ENCODE data around the gene TAOK2.
A peak's percentile ranks its signal among the peaks of the same experiment; 100 is the strongest.
"Not testable (repeated sequence)": the region's sequence is repeated elsewhere in the genome, so short reads cannot be mapped to it uniquely, and the experiment has no call there.

The TAOK2 gene

DNA sequence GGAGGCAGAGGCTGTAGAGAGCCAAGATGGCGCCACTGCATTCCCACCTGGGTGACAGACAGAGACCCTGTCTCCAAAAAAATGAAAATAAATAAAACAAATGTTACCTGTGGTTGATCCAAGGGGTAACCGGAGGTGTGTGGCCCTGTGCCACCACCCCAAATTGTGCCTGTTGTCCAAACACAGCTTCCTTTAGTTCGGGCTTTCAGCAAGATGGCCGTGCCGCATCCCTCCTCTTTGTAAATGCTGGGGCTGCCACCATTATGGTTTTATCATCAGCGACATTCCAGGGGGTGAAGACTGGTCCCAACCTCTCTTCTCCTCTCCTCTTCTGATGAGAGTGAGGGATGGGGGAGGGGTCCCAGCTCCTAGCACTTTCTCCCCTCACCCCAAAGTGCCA lies 49.2 kb downstream of the TAOK2 start, which contains the start of gene C16orf92:
Gene C16orf92 (plus strand): TSS at position 312 of the 400 bp plus-strand sequence. CDS start 143 bp downstream, outside the sequence.
- no peak for DNase-seq (ENCODE audit: low read depth in 2 of 3, low spot score in 1 of 3)

DNA sequence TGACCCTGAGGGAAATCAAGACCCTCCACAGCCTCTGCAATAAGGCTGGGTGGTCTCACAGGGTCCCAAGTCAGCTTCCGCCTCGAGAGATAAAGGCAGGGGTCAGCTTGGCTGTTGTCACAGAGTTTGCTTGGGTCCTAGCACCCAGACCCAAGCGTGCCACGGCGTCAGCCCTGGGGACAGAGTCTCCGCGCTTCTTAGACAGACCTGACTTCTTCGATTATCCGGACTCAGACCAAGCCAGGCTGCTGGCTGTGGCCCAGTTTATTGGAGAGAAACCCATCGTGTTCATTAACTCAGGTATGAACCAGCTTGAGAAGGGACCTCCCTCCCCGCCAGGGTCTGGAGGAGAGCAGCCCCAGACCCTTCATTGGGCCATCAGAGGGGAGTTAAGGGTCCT lies 49.9 kb downstream of the TAOK2 start:
- no peak for DNase-seq (ENCODE audit: low read depth in 2 of 3, low spot score in 1 of 3)

DNA sequence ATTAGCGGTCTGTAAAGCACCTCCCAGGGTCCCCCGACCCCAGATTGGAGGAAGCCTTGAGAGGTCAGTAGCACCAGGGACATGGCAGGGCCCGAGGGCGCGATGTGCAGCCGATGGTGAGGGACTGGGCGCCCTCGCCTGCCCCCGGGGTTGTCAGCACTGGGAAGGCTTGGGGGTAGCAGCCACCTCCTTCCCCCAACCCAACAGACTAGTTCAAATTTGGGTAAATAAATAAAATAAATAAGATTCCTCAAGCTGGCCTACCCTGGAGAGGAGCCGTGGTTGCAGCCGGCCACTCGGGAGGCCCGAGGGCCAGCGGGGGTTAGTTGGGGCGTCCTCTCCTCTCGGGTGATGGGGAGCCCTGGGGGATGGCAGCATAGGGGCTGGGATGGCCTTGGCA lies 50.8 kb downstream of the TAOK2 start:
- DNase-seq (ENCODE audit: low read depth in 2 of 3, low spot score in 1 of 3): no peak

DNA sequence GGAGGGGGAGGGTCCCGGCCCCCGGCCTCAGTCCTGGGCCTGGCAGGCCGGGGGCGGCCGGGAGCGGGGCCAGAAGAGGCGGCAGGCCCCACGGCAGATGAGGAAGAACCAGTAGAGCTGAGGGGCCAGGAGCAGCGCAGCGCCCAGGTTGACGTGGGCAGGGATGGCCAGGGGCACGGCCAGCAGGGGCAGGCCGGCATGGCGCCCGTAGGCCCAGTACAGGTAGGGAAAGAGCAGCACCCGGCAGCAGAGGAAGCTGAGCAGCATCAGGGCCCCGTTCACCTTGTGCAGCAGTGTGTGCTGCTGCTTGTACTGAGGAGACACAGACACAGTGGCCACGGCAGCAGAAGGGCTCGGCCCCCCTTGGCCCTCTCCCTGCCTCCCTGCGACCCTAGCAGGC lies 51.5 kb downstream of the TAOK2 start:
- no peak for DNase-seq (ENCODE audit: low read depth in 2 of 3, low spot score in 1 of 3)

DNA sequence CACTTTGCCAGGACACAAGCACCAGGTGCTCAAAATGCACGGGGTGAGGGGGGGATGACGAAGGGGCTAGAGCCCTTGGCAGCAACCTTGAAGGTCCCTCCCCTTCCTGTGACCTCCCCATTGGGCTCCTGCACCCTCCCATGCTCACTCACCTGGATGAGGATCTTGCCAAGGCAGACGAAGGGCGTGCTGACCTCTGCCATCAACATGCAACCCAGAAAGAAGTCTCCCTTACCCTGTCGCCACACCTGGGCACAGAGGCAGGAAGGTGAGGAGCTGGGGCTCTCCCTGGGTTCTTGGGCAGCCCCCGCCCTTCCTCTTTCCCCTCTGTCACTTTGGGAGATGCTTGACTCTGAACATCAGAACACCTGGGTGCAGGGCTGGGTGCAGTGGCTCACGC lies 51.9 kb downstream of the TAOK2 start:
- DNase-seq (ENCODE audit: low read depth in 2 of 3, low spot score in 1 of 3): no peak

DNA sequence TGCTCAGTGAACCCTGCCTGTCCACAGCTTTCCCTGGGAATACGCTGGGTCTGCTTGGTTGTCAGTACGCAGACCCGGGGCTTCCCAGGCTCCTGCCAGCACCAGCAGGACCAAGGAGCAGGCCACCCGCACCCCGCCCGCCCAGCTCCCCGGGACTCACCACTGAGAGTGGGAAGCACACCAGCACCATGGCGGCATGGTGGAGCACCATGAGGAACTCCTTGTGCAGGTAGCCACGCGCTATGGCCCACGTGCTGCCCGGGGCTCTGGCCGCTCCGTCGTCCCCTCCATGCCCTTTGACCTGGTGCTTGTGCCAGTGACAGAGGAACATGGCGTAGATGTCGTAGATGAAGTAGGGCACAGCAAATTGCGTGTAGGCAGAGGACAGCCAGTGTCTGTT lies 52.8 kb downstream of the TAOK2 start:
- DNase-seq (ENCODE audit: low read depth in 2 of 3, low spot score in 1 of 3): no peak

DNA sequence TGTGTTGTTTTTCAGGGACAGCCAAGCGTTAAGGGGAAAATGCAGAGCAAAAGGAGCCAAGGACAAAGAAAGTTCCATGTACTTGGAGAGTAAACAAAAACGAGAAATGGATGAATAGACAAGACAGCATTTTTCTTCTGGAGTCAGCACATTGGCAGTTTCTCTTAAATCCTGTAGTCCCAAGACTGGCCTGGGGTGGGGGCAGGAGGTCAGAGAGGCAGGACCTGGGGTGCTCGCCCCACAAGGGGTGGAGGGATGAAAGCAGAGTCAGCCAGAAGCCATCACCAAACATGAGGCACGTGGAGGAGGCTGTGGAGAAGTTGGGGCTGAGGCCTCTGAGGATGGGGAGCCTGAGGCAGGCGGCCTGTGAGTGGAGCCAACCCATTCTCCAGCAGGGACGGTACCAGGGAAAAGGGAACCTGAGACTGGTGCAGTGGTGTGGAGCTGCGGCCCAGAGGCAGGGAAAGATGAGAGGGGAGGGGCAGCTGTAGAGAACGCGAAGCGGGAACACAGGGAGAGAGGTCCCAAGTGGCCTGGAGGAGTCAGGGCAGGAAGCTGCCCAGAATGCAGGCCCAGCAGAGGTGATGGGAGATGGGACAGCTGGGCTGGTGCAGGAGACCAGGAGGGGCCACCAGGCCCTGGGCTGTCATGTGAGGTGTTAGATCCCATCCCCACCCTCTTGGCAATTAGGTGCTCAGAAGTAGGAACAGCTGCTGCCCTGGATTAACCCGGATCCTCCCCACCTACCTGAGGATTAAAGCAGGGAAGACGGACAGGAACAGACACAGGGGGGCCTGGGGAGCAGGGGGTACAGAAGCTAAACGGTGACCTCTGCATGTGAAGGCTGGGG lies 54.1 kb downstream of the TAOK2 start:
- DNase-seq (ENCODE audit: low read depth in 2 of 3, low spot score in 1 of 3): no peak

DNA sequence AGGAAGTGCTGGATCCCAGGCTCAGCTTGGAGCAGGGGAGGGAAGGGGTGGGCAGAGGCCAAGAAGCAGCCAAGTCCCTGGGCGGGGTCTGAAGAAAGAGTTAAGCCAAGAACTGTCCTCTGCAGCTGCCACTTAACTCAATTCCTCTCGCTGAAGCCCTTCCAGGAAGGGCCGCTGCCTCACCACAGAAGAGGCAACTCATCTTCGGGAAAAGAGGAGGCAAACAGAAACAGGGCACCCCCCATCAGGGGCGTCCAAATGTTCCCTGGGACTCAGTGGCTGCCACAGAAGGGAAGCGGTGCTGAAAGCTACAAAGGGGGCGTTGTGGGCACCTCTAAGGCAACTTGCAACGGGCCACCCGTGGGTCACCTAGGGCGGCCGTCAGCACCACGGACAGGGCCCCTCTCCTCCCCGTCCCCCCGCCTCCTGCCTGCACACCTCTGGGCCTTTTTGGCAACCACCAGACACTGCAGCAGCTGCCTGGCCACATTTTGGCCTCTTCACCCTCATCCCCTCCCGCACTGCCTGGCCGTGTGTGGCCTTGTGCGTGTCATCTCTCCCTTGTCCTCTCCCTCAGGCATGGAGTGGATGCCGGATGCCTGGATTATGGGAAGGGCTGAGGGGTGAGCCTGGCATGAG lies 54.9 kb downstream of the TAOK2 start:
- DNase-seq (ENCODE audit: low read depth in 2 of 3, low spot score in 1 of 3): no peak

DNA sequence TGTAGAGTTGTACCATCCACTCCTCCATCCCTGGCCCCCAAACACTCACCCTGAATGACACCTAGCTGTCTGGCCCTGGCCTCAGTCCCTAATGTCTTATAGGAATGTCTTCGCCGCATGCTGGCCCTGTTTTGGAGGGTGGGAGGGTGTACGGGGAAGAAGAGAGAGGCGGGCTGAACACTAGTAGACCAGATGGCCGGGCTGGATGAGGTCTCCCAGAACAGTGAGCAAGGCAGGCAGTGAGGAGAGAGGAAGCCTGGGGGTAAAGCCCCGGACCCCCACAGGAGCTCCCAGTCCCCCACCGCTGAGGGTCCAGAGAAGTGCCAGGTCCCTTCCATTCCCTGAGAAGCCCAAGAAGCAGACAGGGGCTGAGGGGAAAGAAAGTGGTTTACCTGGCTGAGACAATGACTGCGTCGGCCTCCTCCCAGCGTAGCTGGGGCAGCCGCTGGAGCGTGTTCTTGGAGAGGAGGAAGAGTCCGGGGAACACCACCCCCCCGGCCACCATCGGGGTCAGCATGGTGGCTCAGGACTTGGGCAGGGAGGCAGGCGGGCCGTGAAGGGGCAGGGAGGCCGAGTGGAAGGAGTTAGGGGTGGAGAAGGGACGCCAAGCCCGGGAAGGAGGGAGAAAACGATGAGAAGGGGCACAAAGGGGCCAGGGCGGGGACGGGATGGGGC lies 56.5 kb downstream of the TAOK2 start:
- DNase-seq (ENCODE audit: low read depth in 2 of 3, low spot score in 1 of 3): no peak

DNA sequence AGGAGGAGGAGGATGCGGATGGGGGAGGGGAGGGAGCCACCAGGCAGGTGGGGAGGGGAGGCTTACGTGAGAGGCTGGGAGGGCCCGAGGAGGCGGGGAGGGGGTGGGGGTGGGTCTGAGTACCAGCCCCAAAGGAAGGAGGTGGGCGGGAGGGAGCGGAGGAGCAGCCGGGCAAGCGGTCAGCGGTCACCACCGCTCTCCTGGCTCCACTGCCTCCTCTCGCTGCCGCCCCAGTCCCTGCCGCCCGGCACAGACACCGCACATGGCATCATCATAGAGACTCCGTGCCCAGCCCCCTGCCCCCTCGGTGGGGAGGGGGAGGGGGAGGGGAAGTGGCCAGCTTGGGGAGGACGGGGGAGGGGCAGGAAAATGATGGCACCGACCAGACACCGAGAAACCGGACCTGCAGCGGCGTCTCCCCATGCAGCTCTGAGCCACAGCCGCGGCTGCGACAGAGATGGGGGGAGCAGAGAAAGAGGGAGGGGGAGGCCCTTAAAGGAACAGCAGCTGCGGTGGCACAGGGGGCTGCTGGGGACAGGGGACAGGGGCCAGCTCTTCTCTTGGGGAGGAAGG lies 57.3 kb downstream of the TAOK2 start, which contains the start of gene TLCD3B:
Gene TLCD3B (minus strand): TSS at position 431 of the 573 bp plus-strand sequence. CDS start 744 bp downstream, outside the sequence.
- DNase-seq (ENCODE audit: low read depth in 2 of 3, low spot score in 1 of 3): no peak

DNA sequence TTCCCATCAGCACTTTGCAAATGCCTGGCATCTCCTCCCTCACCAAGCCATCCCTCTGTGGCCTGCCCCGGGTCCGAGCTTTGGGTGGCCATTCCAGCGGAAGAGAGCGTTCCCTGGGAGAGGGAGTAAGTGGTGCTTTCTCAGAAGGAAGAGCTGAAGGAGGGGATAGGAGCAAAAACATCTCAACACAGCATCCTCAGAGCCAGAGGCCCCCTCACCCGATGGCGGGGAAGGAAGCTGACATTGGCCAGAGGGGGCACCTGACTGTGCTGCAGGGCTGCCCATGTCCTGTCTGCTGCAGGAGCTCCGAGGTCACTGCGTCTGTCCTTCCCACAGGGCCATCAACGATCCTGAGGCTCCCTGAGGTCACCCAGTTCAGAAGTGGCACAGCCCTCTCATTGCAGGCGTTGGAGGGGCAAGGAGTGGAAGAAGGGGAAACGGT lies 57.8 kb downstream of the TAOK2 start:
- no peak for DNase-seq (ENCODE audit: low read depth in 2 of 3, low spot score in 1 of 3)

DNA sequence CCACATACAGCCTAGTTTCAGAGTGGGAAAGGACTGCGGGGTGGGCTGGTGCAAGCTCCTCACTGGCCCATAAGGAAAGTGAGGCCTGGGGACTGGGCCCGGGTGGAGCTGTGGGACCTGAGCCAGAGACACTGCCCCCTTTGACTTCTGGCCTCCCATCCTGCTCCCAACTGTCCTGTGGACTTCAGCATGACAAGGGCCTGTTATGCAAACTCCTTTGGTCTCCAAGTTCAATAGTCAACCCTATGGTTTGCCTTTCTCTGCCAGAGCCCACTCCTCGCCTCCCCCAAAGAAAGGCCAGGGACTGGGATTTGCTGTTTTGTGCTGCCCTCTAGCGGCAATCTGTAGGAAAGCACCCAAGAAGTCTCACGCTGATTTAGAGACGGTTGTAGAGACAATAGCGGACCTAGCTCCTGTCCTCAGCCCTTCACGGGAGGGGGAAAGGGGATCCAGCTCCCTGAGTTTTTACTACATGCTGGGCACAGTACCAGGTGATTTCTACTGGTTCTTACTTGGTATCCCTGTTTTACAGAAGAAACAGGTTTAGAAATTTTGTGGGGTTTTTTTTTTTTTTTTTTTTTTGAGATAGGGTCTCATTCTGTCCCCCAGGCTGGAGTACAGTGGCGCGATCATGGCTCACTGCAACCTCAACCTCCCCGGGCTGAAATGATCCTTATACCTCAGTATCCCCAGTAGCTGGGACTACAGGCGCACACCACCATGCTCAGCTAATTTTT lies 58.6 kb downstream of the TAOK2 start:
- peak; percentile 40 to 79 (median 60) for DNase-seq (ENCODE audit: low read depth in 2 of 3, low spot score in 1 of 3)

DNA sequence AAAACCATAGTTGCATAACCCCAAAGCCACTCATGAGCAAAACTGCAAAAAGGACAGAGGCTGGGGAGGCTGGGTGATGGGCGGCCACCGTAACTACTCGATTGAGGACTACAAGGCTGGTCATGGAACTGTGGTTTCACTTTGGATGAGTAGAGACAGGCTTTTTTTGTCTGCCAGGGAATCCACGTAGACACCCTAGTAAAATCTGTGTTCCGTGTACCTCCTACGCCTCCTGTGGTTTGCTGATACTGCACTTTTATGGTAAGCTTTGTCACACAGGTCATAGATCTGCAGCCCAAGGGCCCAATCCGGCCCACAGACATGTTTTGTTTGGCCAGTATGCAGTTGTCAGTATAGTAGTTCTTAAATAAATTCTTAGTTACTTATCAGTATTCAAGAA lies 59.6 kb downstream of the TAOK2 start:
- DNase-seq (ENCODE audit: low read depth in 2 of 3, low spot score in 1 of 3): peak in 1 of 3 donors; percentile 18

DNA sequence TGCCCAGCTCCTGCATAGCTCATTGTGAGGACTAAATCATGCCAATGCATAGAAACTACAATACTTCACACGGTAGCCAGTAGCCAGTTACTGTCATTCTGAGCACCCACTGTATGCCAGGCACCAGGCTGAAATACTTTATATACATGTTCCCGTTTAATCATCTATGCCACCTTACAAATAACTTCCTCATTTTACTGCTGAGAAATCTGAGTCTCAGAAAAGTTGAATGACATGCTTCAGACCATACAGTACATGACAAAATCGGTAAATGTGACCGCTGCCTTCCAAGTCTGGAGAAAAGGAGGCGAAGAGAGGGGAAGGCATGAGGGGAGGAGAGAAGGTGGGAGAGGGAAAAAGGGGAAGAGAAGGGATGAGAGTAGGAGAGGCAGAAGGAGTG lies 66.6 kb downstream of the TAOK2 start:
- DNase-seq (ENCODE audit: low read depth in 2 of 3, low spot score in 1 of 3): no peak

DNA sequence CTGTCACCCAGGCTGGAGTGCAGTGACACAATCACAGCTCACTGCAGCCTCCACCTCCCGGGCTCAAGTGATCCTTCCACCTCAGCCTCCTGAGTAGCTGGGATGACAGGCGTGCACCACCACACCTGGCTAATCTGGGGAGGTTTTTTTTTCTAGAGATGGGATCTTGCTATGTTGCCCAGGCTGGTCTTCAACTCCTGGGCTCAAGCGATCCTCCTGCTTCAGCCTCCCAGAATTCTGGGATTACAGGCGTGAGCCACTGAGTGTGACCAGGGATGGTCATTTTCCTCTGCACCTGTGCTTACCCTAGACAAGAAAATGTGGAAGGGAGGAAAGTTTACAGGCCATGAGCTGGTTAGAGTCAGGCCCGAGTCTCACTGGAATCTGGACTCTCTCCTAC lies 67.0 kb downstream of the TAOK2 start:
- DNase-seq (ENCODE audit: low read depth in 2 of 3, low spot score in 1 of 3): not testable (repeated sequence)

DNA sequence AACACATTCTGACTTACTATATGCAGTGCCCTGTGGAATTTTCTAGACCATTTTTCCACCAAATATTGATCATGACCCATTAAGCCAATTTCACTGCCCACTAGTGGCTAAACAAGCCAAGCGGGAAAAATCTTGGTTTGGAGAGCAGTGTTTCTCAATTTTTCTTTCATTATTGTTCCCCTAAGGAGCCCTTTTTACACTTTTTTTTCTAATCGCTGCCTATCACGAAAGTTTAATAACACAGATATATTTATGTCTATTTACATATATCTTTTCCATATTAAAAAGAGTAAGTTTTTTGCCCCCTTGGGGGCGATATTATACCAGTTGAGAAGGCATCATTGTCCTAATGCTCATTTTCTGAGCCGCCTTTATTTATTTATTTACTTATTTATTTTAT lies 68.2 kb downstream of the TAOK2 start:
- no peak for DNase-seq (ENCODE audit: low read depth in 2 of 3, low spot score in 1 of 3)

Data from stimulated activated CD4-positive, alpha-beta T cell treated with anti-CD3 and anti-CD28 coated beads, Interleukin-12 subunit alpha, Interleukin-12 subunit beta, amount 100 ng/mL, for 48 hours (primary cell).